Posterior cingulate gyrus (tissue), 11 donors: ENCODE results near the gene CHN2.
"Not testable (repeated sequence)": the region's sequence is repeated elsewhere in the genome, so short reads cannot be mapped to it uniquely, and the experiment has no call there.

Source experiments
- DNase-seq, 10 donors: peaks; one replicate each; pipeline versions ENCODE4 v3.0.0 to v3.0.0-alpha.2; 2020 to 2021; ENCODE audit warnings: mixed read lengths in 3 of 10
- intact Hi-C: fragments of 100-400 bp; cut with DNase I; formaldehyde crosslinking; loops from one replicate; pipeline ENCODE4 v1.15.1; 2023

Gene CHN2

DNA sequence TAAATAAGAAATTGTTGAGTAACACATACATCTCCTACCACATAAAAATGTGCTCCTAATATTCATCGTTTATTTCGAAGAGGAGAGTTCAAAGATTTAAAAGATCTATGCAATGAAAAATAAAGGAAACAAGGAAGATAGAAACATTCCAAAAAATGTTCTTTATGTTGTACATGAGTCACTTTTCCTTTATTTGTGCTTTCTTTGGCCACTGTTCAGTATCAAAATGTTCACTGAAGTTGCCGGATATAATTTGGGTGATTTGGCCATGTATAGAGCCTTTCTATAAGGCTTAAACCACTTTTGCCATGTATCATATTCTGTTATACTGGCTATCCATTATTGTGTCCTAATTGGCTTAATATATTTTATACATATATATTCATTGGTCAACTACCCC is 306.1 kb downstream of the CHN2 start:
- intact Hi-C loops = no loop called here
- DNase-seq = no peak

DNA sequence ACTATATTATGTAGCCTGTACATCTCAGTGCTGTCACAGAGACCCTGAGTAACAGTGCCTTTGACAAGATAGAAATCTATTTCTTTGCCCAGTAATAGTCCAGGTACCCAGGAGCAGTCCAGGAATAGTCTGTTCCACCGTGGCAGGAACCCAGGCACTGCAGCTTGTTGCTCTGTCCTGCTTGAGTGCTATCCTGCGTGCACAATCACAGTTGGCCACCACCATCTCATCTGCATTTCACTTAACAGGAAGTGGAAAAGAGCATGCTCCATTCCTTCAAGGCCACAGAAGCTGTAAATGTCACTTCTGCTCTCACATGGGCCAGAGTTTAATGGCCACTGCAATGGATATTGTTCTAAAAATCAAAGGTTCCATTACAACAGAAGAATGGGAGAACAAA is 307.6 kb downstream of the CHN2 start:
- intact Hi-C loops = no loop called here
- DNase-seq = no peak

DNA sequence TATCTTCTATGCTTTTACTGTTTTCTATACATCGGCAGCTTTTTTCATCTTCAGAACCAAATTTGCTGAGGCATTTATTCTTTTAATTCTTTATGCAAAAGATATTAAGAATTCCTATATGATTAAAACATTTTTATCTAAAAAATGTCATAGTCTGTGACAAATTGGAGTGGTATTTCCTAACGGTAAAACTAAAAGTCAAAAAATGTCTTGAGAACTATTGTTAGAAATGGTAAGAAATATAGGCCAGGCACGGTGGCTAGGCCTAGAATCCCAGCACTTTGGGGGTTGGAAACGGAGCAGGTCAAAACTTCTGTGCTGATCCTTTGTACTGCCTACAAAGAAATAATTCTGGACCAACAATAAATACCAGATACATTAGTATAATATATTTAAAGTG is 311.4 kb downstream of the CHN2 start:
- intact Hi-C loops = no loop called here

GRCh38 chr7:29508608-29509007 is 314.0 kb downstream of the CHN2 start:
- DNase-seq = no peak
- intact Hi-C loops = no loop called here

More for the DNA sequence above, 311.4 kb downstream of the CHN2 start:
- DNase-seq = no peak

GRCh38 chr7:29510028-29510427 is 315.5 kb downstream of the CHN2 start:
- intact Hi-C loops = no loop called here
- no peak for DNase-seq

DNA sequence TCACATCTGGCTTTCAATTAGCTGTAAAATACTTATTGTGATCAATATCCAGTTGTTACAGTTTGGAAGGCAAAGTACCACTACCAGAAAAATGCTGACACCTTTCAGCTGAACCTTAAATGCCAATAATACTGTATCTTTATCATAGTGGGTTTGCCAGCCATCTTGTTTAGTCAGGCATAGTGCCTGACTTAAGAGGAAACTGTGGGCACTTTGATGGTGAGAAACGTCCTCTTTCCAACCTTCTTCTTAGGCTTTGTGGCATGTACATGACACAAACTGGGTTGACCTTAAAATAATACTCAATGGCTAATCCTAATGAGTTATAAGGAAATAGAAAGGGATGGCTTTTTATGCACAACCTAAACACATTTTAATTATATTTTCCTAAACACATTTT is 316.8 kb downstream of the CHN2 start:
- intact Hi-C loops = no loop called here
- DNase-seq = no peak

GRCh38 chr7:29511851-29512250 is 317.3 kb downstream of the CHN2 start:
- intact Hi-C loops = no loop called here
- no peak for DNase-seq

GRCh38 chr7:29516491-29516890 is 321.9 kb downstream of the CHN2 start:
- intact Hi-C loops = no loop called here

GRCh38 chr7:29518616-29519015 is 324.0 kb downstream of the CHN2 start:
- DNase-seq = no peak
- intact Hi-C loops = no loop called here

More at GRCh38 chr7:29516491-29516890, 321.9 kb downstream of the CHN2 start:
- DNase-seq = no peak

GRCh38 chr7:29523728-29524127 is 329.2 kb downstream of the CHN2 start:
- intact Hi-C loops = no loop called here
- DNase-seq = no peak

- no peak for DNase-seq
- intact Hi-C loops = no loop called here
Measured at GRCh38 chr7:29527505-29528108, 333.0 kb downstream of the CHN2 start.

GRCh38 chr7:29528526-29528925 is 334.0 kb downstream of the CHN2 start:
- intact Hi-C loops = not testable (repeated sequence)

More at GRCh38 chr7:29528526-29528925, 334.0 kb downstream of the CHN2 start:
- not testable (repeated sequence) for DNase-seq
